B cell (primary cell): Measurements from ENCODE around the gene RNF187. TPM values are rescaled to one million over a fixed set of nuclear protein-coding genes. Genes with fewer than 3 reads are reported as not detected.

Experiments
- ATAC-seq: fragments of 200-7000 bp; cut with Tn5 transposase; one replicate; pipeline ENCODE4 v1.10.0; 2021; ENCODE audit warnings: low read depth, mild to moderate bottlenecking, moderate number of reproducible peaks, moderate library complexity
- CTCF ChIA-PET: fragments of 350-600 bp; sonication (Branson Sonifier 250); formaldehyde crosslinking; loops from one replicate; lab custom pipeline; 2021; ENCODE audit warnings: antibody characterized with exemption, inconsistent platforms; lab: Charles Lee
- POLR2A ChIA-PET: fragments of 350-600 bp; sonication (Branson Sonifier 250); formaldehyde crosslinking; loops from one replicate; lab custom pipeline; 2021; ENCODE audit warnings: antibody characterized with exemption; lab: Charles Lee
- DNase-seq: peaks from one replicate; pipeline ENCODE4 v3.0.0; 2013
- H2AFZ ChIP-seq: 2 replicates; pipeline ENCODE4 v1.6.1; 2012; ENCODE audit warnings: mild to moderate bottlenecking, low read depth, low read length; ENCODE audit not compliant: insufficient read depth, poor library complexity, severe bottlenecking
- H3K27ac ChIP-seq, 2 donors: 1 replicate in 1 of 2; 2 replicates in 1 of 2; pipeline ENCODE4 v1.5.1; 2012 to 2013; ENCODE audit warnings: low read length in 2 of 2, mild to moderate bottlenecking in 2 of 2, moderate library complexity in 1 of 2
- H3K27me3 ChIP-seq, 4 experiments: fragments of 200-600 bp in 1 of 4; sonication (generic) in 1 of 4; replicated peaks in 1 of 4; 1 replicate in 2 of 4; 2 replicates in 2 of 4; pipeline versions ENCODE4 v1.6.1 to v1.7.0; 2013 to 2016; ENCODE audit warnings: low read length in 3 of 4, mild to moderate bottlenecking in 2 of 4, mixed read lengths in 1 of 4, moderate library complexity in 1 of 4; ENCODE audit not compliant: insufficient read depth in 4 of 4, control insufficient read depth in 3 of 4; ENCODE audit errors: control extremely low read depth in 1 of 4
- H3K36me3 ChIP-seq, 2 experiments: replicated peaks in 1 of 2; 1 replicate in 1 of 2; 2 replicates in 1 of 2; pipeline versions ENCODE4 v1.6.1 to v1.7.1; 2013; ENCODE audit warnings: low read length in 1 of 2; ENCODE audit not compliant: insufficient read depth in 2 of 2, control insufficient read depth in 1 of 2; ENCODE audit errors: control extremely low read depth in 1 of 2, extremely low read depth in 1 of 2
- H3K4me1 ChIP-seq, 2 donors: fragments of 200-600 bp in 1 of 2; sonication (generic) in 1 of 2; 1 replicate in 1 of 2; 2 replicates in 1 of 2; pipeline versions ENCODE4 v1.5.1 to v1.6.1; 2013 to 2017; ENCODE audit warnings: low read length in 2 of 2; ENCODE audit not compliant: control insufficient read depth in 2 of 2, insufficient read depth in 2 of 2
- H3K4me2 ChIP-seq: replicated peaks from 2 replicates; pipeline ENCODE3; 2012; ENCODE audit warnings: mild to moderate bottlenecking, low read depth, low read length; ENCODE audit not compliant: poor library complexity, severe bottlenecking
- H3K4me3 ChIP-seq, 5 experiments: fragments of 200-600 bp in 1 of 5; sonication (generic) in 1 of 5; 1 replicate in 3 of 5; 2 replicates in 2 of 5; pipeline versions ENCODE4 v1.5.1 to v1.7.0; 2011 to 2016; ENCODE audit warnings: low read length in 4 of 5, mild to moderate bottlenecking in 4 of 5, low read depth in 2 of 5, control low read depth in 1 of 5, moderate library complexity in 1 of 5; ENCODE audit not compliant: insufficient read depth in 1 of 5; ENCODE audit errors: control extremely low read depth in 1 of 5, extremely low read depth in 1 of 5
- H3K79me2 ChIP-seq: fragments of 200-600 bp; sonication (generic); one replicate; pipeline ENCODE4 v1.6.0; 2016; ENCODE audit warnings: low read length; ENCODE audit not compliant: control insufficient read depth, insufficient read depth
- H3K9ac ChIP-seq: fragments of 200-600 bp; sonication (generic); 2 replicates; pipeline ENCODE4 v1.6.1; 2017; ENCODE audit warnings: mild to moderate bottlenecking, low read length, moderate library complexity
- H3K9me3 ChIP-seq, 3 donors: one replicate each; pipeline versions ENCODE4 v1.6.1 to v1.7.1; 2013; ENCODE audit warnings: low read length in 2 of 3; ENCODE audit not compliant: control insufficient read depth in 2 of 3, insufficient read depth in 1 of 3; ENCODE audit errors: control extremely low read depth in 1 of 3
- H4K20me1 ChIP-seq: 2 replicates; pipeline ENCODE4 v1.6.0; 2012; ENCODE audit warnings: mild to moderate bottlenecking, low read length; ENCODE audit not compliant: insufficient read depth, control insufficient read depth, poor library complexity, severe bottlenecking
- H3K27ac Mint-ChIP-seq: one replicate; pipeline ENCODE4 v1.8.0; 2021; ENCODE audit warnings: mixed read lengths
- H3K27me3 Mint-ChIP-seq: one replicate; pipeline ENCODE4 v1.8.0; 2021; ENCODE audit warnings: mixed read lengths
- H3K4me1 Mint-ChIP-seq: one replicate; pipeline ENCODE4 v1.8.0; 2021; ENCODE audit warnings: mixed read lengths
- H3K4me3 Mint-ChIP-seq: one replicate; pipeline ENCODE4 v1.8.0; 2021; ENCODE audit warnings: mixed read lengths
- H3K9me3 Mint-ChIP-seq: one replicate; pipeline ENCODE4 v1.8.0; 2022; ENCODE audit warnings: mixed read lengths; ENCODE audit not compliant: insufficient read depth
- CTCF ChIP-seq: fragments of 200-600 bp; IDR thresholded peaks from one replicate; pipeline ENCODE4 v1.8.0; 2022; ENCODE audit warnings: antibody characterized with exemption, mild to moderate bottlenecking
- EZH2 ChIP-seq: IDR thresholded peaks from 2 replicates; pipeline ENCODE4 v1.6.1; 2012; ENCODE audit warnings: borderline replicate concordance, low read depth, mild to moderate bottlenecking, moderate library complexity, low read length; ENCODE audit not compliant: insufficient read depth, poor library complexity, severe bottlenecking
- WGBS: methylation state at CpG from one replicate; pipeline ENCODE4 v1.1.5; 2013; ENCODE audit warnings: missing lambda C conversion rate; ENCODE audit not compliant: insufficient coverage; 5-methylcytosine and 5-hydroxymethylcytosine counted together
- intact Hi-C: fragments of 100-400 bp; cut with micrococcal nuclease; formaldehyde crosslinking; loops from one replicate; pipeline ENCODE4 v1.10.0; 2022
- polyA plus RNA-seq: library from polyadenylated mRNA; depleted of rRNA; stranded (reverse); fragments of >200 nt; gene quantifications from 2 replicates; pipeline ENCODE4 v1.2.3, GENCODE V29; 2012
- total RNA-seq, 2 donors: library from RNA; stranded (reverse); fragments of 120-200 nt in 1 of 2; gene quantifications; 1 replicate in 1 of 2; 2 replicates in 1 of 2; pipeline versions ENCODE4 v1.2.3 to v1.2.4, GENCODE V29; 2013 to 2022

The RNF187 gene
- total and polyA plus RNA-seq, 2 donors (not counting 1 experiment from before 2014, with no cell fraction given): 25.5 to 67.3 TPM

DNA sequence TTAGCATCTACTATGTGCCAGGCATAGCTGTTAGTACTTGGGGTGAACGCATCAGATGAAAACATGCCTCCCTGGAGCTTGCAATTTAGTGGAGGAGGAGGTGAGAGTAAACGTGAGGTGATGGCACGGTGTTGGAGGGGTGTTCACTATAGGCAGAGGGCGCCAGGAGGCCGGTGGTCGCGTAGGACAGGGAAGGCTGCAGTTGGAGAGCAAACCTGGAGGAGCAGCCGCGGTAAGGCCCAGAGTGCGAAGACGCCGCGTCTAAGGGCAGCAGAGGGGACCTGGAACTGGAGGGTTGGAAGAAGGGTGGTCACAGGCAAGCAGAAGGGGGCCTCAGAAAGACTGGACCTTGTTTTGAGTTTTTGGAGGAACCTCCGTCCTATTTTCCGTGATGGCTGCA lies 40.3 kb upstream of the RNF187 start:
- Histone ChIP-seq H3K9ac (no peak overlapping the region), H3K4me3 (no peak overlapping the region), H3K9me3 (peaks cover 0 to 9% (median 0%) of the 10 kb centered on the region in 3 donors), H3K79me2 (no peaks in the 10 kb centered on the region), H4K20me1 (no peaks in the 10 kb centered on the region), H3K36me3 (no peaks in the 10 kb centered on the region), H2AFZ (no peak overlapping the region), H3K27ac (no peak overlapping the region), H3K4me2 (no peak overlapping the region), H3K4me1 (peaks cover 14 to 16% of the 10 kb centered on the region in 2 donors), H3K27me3 (peaks cover 0 to 37% (median 23%) of the 10 kb centered on the region in 4 experiments)
- ChIA-PET POLR2A (no interaction called here), CTCF (interaction anchor here (1.2 kb wide), 1 partner anchor 317 kb away, joined by 3 read pairs; no protein-coding TSS in a partner anchor)
- Mint-ChIP-seq H3K9me3 (no peaks in the 10 kb centered on the region), H3K4me3 (no peak overlapping the region), H3K27me3 (peaks cover 55% of the 10 kb centered on the region), H3K4me1 (peaks cover 11% of the 10 kb centered on the region), H3K27ac (no peak overlapping the region)
- ATAC-seq: no peak
- intact Hi-C loops: no loop called here
- whole genome bisulfite sequencing: 59% methylated on average over 11 of the region's 15 CpGs
- no peak for DNase-seq
- TF ChIP-seq CTCF: no peak
- TF ChIP-seq EZH2: no peak

- DNase-seq (no peak), ATAC-seq (no peak)
- no peak for TF ChIP-seq CTCF
- no peak for TF ChIP-seq EZH2
- Mint-ChIP-seq H3K4me1 (peaks cover 11% of the 10 kb centered on the region), H3K9me3 (no peaks in the 10 kb centered on the region), H3K27me3 (peaks cover 43% of the 10 kb centered on the region), H3K4me3 (no peak overlapping the region), H3K27ac (no peak overlapping the region)
- no peak overlapping the region for H3K4me3 ChIP-seq
- H3K9ac ChIP-seq: no peak overlapping the region
- POLR2A ChIA-PET: no interaction called here
- intact Hi-C loops: no loop called here
- H3K36me3 ChIP-seq: no peaks in the 10 kb centered on the region
- no peaks in the 10 kb centered on the region for H3K79me2 ChIP-seq
- peaks cover 14 to 16% of the 10 kb centered on the region in 2 donors for H3K4me1 ChIP-seq
- H3K9me3 ChIP-seq: peaks cover 0 to 9% (median 0%) of the 10 kb centered on the region in 3 donors
- H4K20me1 ChIP-seq: no peaks in the 10 kb centered on the region
- H3K27me3 ChIP-seq: peaks cover 0 to 28% (median 18%) of the 10 kb centered on the region in 4 experiments
- H2AFZ ChIP-seq: no peak overlapping the region
- WGBS: 100% methylated on average over 1 of the region's 6 CpGs
- H3K27ac ChIP-seq: no peak overlapping the region
- CTCF ChIA-PET: no interaction called here
- no peak overlapping the region for H3K4me2 ChIP-seq
Observed at GRCh38 chr1:228448372-228448771, 38.8 kb upstream of the RNF187 start.
